Activated T-helper 1 cell treated with anti-CD3 and anti-CD28 coated beads, Interleukin-2, amount 50 U/mL, for 16 hours (primary cell): Measurements from ENCODE around the gene TMEM171.

Experiments used
- DNase-seq, 2 donors: peaks; one replicate each; pipeline ENCODE4 v3.0.0-alpha.2; 2020; ENCODE audit warnings: low read depth in 1 of 2, low spot score in 1 of 2

The TMEM171 gene, protein sequence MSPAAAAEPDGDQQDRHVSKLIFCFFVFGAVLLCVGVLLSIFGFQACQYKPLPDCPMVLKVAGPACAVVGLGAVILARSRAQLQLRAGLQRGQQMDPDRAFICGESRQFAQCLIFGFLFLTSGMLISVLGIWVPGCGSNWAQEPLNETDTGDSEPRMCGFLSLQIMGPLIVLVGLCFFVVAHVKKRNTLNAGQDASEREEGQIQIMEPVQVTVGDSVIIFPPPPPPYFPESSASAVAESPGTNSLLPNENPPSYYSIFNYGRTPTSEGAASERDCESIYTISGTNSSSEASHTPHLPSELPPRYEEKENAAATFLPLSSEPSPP

DNA sequence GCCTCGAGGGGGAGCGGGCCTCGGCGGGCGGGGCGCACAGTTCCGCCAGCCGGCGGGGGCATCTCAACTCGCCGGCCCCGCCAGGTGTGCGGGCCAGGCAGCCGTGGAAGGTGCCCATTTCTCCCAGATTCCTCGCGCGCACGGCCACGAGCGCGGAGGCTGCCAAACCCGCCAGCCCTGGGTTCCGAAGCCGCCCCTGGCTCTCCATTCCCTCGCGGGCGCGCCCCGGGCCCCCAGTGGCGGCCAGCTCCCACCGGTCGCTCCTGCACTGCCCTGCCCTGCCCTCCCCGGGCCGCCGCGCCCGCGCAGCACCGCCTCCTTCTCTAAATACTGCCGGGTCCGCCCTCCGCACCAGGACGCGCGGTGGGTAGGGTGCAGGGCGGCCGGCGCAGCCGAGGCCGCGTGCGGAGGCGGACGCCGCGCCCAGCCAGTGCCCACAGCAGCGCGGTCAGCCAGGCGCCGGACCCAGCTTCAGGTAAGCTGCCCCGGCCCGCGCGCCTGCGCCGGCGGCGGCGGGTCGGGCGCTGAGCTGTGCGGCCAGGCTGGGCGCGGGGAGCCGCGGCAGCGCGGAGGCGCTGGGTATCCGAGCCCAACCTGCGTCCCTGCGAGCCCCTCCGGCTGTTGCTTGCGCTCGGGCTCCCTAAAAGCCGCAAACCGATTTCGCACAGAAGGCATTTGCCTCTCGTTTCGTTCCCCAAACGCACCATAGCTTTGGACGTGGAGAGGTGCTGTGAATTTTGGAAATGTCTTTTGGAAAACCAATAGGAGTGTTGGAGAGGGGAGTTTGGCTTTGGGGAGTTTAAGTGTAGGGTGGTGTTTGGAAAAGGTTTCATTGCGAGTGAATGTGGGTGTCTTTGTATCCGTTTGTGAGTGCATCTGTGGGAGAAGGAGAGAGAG is at the start of gene TMEM171:
Gene TMEM171, plus strand, starts transcription at position 354 of the 897 bp plus-strand sequence. CDS start 2,799 bp downstream, outside the sequence.
- DNase-seq: no peak

DNA sequence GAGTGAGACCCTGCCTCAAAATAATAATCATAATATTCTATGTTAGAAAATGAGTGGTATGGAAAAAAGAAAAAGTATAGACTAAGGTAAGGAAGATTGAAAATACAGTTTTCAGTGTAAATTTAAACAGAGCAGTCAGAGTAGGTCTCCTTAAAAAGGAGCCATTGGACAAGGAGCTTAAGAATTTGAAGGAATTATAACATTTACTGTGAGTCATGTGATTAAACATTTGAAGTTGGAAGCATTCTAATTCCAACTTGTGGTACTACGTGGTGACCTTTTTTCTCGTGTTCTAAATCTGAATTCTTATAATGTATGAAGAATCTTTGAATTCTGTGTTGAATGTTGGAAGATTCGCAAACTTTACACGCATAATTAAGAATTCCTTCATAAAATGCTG is 39.3 kb upstream of the TMEM171 start:
- DNase-seq: no peak

DNA sequence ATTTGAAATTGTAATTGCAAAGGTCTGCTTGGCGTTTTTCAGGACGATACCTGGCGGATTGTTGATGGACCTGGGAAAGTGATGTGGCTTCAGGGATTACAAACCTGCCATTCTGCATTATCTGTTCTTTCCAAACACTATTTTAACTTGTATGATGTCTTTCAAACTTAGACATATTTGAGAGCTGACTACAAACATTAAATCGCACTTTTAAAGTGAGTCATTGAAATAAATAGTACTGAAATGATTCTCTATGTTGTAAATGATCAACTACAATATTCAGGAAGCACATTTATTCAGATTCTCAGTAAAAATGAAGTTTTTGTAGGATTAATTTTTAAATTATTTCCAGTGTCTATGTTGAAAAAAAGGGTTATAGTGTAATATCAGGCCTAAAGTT is 32.3 kb upstream of the TMEM171 start:
- no peak for DNase-seq

DNA sequence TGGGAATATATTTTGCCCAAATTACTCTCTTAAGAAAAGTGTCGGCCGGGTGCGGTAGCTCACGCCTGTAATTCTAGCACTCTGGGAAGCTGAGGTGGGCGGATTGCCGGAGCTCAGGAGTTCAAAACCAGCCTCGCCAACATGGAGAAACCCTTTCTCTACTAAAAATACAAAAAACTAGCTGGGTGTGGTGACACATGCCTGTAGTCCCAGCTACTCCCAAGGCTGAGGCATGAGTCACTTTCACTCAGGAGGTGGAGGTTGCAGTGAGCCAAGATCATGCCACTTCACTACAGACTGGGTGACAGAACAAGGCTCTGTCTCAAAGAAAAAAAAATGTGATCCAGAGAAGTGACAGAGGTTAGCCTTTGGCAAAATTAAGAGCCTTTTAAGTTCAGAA is 26.4 kb upstream of the TMEM171 start:
- no peak for DNase-seq

DNA sequence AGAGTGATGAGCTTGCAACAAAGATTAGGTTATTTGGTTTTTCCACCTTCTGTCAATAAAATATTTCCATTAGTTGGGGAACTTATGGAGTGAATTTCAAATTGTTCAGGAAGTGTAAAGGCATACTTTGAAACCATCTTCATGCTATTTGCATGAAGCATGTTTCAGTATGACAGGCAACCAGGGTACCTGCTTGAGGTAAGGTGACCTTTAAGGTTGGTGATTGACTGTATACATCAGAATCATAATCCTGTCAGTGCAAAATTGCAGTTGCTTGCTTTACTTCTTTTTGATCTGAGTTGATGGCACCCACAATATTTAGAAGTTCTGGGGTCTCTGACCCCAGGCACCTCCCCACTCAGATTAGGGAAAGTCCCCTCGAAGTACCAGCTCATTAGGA is 26.0 kb upstream of the TMEM171 start:
- no peak for DNase-seq

DNA sequence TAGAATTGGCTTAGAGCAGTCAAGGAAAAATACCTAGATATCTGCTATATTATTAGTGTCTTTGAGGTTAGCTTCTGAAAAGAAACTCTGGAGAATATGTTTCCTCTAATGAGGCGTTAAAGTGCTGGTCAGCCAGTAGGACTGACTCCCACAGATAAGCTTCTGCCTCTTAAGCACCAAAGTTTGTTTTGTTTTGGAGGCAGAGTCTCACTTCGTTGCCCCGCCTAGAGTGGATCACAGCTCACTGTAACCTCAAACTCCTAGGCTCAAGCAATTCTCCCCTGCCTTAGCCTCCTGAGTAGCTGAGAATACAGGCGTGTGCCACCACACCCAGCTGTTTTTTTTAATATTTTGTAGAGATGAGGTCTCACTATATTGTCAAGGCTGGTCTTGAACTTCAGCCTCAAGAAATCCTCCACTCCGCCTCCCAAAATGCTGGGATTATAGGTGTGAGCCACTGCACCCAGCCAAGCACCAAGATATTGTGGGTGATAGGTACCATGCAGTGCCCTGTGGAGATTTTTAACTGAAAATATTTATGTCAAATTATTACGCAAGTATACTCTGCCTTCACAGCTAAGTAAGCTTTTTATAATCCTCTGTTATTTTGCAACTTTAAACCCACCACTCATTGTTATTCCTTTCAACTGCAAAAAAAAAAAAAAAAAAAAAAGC is 24.7 kb upstream of the TMEM171 start:
- DNase-seq: no peak

DNA sequence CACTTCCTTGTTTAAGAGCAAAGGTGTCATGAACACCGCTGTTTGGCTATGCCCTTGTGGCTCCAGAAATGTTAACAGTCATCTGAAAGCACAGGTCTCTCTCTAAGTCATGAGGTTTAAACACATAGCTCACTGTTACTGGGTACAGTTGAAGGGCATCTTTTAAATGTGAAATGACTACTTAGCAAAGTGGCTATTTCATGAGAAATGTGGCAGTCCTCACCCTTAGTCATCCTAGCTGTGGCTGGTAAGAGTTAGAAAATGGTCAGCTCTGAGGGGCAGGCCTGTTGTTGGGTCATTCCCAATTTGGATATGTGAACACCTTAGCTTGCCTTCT is 24.2 kb upstream of the TMEM171 start:
- no peak for DNase-seq

DNA sequence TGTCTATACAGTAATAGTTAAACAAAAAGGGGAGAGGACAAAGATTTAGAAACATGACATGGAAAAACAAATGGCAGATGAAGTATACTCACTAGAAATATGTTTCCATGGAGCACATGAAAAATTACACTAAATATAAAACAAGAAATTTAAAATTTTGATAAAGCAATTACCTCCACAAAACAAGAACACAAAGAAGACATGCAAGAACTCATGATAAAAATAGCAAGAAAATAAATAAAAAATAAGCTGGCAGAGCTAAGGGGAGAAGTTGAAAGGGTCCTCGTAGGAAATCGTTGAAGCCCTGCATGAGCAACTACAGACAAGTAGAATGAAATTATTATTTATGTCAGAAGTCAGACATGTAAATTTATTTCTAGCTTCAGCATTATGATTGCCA is 22.6 kb upstream of the TMEM171 start:
- DNase-seq: no peak

DNA sequence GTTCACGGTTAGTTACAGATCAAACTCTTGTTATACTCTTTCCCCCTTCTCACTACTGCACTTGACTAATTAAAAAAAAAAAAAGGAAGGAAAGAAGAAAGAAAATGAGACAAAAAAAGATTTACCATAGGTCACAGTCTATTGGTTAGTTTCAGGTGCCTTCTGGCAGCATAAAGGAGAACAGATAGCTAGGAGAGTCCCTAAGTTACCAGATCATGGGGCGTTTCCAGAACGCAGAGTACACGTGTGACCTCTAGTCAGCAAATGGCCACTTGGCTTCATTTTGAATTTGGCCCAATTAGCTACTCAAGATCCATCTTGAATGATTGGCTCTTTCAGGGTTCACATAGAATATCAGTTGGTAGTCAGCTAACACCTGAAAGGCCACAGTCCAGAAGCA is 20.3 kb upstream of the TMEM171 start:
- DNase-seq: no peak

DNA sequence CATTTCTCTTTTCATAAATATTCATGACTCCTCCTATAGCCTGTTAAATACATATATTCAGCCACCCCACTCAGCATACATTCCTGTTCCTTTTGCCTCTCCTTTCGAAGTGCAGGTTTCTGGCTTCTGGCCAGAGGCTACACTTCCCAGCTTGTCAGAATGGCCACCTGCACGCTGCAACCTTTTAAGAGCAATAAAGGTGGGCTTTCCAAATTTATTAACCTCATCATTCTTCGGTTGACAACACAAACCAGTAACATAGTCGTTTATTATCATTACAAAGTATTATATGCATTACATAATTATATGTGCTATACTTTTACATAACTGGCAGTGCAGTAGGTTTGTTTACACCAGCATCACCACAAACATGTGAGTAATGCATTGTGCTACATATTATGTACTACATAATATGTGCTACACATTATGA is 16.5 kb upstream of the TMEM171 start:
- DNase-seq: no peak

DNA sequence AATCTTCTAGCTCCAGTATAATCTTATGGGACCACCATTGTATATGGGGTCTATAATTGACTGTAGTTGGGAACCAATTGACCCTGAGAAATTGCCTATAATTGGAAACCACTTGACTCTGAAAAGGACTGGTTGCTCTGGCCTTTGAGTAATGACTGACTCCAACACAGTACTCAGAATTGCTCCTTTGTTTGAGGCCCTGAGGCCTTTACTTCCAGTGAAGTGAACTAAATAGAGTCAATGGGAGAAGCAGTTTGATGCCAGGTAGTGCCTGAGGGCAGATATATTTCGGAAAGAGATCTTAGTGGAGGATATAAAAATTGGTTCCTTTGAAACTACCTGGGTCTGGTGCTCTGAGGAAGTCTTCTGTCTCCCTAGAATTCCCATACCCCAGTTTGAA is 16.0 kb upstream of the TMEM171 start:
- no peak for DNase-seq

DNA sequence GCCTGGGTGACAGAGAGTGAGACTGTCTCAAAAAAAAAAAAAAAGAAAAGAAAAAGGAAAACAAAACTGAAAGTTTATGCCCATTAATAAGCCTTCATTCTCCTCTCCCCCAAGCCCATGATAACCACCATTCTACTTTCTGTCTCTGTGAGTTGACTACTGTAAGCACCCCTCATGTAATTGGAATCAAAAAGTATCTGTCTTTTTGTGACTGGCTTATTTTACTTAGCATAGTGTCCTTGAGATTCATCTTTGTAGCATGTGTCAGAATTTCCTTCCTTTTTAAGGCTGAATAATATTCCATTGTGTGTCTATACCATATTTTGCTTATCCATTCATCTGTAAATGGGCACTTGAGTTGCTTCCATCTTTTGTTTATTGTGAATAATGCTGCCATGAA is 14.0 kb upstream of the TMEM171 start:
- DNase-seq: no peak

DNA sequence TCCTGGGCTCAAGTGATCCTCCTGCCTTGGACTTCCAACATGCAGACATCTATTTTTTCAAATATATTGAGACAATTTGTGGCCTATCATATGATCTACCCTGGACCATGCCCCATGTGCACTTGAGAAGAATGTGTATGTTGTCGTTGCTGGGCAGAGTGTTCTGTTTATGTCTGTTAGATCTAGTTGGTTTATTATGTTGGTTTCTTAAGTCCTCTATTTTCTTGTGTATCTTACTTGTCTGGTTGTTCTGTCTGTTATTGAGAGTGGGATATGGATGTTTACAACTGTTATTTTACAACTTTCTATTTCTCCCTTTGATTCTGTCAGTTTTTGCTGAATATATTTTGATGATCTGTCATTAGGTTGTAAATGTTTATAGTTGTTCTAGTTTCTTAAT is 10.2 kb upstream of the TMEM171 start:
- DNase-seq: no peak

DNA sequence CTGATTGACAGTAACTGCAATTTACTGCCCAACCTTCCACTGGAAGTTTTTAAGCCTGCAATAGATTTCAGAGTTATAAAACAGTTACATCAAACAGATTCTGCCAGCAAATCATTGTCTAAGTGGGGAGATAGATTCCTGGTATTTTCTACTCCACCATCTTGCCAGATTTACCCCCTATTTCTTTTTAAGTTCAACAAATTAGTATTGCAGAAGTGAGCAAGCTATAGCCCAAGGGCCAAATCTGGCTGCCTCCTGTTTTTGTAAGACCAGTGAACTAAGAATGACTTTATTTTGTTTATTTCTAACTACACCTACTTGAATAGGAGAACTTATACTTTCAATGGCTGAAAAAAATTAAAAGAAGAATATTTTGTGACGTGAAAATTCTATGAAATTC is 8.8 kb upstream of the TMEM171 start:
- DNase-seq: no peak

DNA sequence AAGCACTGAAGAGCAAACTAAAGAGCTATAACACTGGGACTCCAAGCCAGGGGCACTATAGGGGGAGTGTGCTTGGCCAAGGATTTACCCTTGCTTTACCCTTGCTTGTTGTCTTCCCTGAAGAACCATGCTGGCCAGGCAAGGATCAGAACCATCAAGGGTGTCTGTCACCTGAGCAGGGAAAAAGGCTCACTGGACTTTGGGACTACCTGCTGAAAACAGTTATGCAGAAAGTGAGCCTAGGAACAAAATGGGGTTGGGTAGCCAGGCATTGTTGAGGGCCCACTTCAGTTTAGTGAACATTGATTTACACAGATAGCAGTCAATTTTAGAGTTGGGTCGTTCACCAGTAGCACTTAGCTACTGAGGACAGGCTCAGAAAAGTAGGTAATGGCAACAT is 8.0 kb upstream of the TMEM171 start:
- no peak for DNase-seq

DNA sequence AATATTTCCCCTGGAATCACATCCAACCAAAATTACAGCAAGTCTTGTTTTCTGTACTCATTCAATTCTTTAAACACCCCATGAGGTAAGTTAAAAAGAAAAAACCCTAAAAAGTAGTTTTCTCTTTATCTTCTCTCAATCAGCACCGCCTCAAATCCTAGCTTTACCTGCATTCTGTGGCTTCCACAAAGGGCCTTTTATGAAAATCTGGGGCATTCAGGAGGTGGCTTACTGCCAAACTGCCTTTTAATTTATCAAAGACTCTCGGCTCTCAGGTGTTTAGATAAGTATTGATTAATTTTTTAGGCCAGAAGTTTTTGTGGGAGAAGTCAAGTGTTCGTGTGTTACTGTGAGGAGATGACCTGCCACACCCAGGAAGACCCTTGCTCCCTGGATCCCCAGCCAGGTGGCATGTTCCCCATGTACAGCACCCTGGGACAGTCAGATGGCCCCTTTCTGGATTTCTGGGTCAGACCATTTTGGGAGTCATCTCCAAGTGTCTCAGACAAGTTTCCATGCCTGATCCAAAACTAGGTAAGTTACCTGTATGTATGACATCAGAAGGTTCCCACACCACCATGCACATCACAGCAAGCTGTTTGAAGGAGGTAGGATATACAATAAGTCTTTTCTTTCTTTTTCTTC is 6.2 kb upstream of the TMEM171 start:
- no peak for DNase-seq

DNA sequence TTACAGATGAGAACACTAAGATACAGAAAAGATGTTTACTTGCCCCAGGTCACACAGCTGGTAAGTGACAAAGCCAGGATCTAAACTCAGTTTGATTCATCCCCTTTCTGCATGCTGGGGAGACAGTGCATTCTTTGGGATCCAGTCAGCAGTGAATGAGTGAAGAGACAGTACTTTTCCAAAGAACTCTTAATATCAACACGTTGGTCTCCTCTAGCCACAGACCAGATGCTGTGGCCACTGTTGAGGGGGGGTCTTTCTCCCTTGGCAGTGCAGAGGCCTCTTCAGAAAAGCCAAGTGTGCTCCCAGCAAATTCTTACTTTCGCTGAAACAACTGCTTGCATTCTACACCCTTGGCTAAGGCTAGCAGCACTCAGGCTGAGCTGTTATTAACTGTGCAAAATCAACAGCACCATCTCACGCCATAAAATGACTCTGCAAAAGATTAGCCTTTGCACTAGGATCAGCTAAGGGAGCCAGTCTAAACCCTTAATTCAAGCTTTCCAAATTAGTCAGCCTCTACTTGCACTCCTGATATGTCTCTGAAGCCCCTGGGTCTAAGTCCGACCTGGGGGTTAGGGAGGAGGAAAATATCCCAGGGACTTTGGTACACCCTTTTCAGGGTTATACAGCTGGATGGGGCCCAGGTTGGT is 4.8 kb upstream of the TMEM171 start:
- no peak for DNase-seq

DNA sequence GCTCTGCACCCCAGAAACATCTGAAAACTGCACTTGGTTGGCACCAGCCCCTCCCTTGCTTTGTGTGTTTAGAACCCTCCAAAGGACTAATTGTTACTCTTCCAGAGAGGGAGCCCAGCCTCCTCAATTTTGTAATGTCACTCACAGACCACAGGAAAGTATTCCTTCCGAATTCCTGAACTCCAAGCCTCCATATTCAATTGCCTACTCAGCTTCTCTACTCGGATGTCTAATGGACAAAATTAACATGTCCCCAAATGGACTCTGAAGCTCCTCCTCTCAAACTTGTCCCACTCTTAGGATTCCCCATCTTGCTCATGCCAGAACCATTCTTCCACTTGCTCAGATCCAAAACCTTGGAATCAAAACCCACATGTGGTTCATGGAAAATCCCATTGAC is 3.9 kb upstream of the TMEM171 start:
- DNase-seq: no peak

DNA sequence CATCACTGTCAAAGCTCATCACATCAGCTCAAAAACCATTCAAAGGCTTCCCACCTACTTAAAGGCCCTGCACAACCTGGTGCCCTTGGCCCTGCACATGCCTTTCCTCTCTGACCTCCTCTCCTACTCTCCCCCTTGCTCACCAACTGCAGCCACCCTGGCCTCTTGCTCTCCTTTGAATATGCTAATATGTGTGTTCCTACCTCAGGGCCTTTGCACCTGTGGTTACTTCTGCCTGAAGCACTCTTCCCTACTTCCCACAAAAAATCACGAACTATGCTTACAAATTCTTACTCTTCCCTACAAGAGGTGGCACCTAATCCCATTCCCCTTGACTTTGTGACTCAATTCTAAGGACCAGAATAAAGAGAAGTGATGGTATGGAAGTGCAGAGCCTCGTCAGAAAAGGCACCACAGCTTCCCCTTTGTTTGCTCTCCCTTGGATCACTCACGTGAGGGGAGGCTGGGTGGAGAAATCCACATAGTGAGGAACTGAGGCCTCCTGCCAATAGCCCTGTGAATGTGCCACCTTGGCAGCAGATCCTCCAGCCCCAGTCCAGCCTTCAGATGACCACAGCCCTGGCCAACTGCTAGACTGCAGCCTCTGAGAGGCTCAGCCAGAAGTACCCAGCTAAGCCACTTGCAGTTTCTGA is 3.2 kb upstream of the TMEM171 start:
- no peak for DNase-seq

DNA sequence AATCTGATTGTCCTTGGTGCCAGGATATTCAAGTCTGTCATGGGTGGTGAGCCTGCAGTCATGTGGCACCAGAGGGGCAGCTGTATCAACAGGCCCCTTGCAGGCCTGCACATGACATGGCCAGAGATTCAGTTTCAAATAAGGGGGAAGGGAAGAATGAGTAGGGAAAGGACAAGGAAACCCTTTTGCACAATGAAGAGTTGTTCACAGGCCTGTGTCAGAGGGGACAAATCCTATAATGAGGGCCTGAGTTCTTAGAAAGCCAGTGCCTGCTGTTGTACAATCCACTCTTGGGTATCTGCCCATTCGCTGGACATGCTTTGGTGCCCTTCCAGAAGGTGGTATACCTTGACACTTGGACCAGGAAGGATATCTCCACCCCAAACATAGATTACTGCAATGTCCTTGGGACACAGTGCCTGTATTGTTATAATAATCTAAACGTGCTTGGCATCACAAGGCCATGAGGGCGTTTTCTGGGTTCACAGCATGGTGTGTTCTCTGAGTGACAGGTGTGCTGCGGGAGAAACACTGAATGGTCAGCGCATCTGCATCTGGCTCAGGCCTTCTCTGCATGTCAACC is 1.9 kb upstream of the TMEM171 start:
- no peak for DNase-seq
